ENCODE results near the gene SYMPK. TPM values are rescaled to one million over a fixed set of nuclear protein-coding genes. Genes with fewer than 3 reads are reported as not detected.

SYMPK gene
- total RNA-seq, 2 experiments from 2014 or later, result 63.3 to 65.0 TPM

GRCh38 chr19:45774765-45775164, 88.2 kb downstream of the SYMPK start:
- ChIA-PET POLR2A (no interaction called here), CTCF (interaction anchor here (2.0 to 7.2 kb wide), 2 partner anchors 23 to 43 kb away, joined by 8 to 172 read pairs; no protein-coding TSS in a partner anchor)
- Mint-ChIP-seq H3K4me3 (no peak overlapping the region), H3K9me3 (no peaks in the 10 kb centered on the region), H3K36me3 (ENCODE audit: low read depth) (peaks cover 17% of the 10 kb centered on the region), H3K4me1 (ENCODE audit: low read depth) (peaks cover 27% of the 10 kb centered on the region), H3K27me3 (peaks cover 9% of the 10 kb centered on the region), H3K27ac (no peak overlapping the region)
- Histone ChIP-seq H3K4me1 (ENCODE audit: insufficient read depth, low read length) (peaks cover 30% of the 10 kb centered on the region), H3K4me3 (ENCODE audit: low read length) (no peak overlapping the region), H3K36me3 (ENCODE audit: insufficient read depth, low read length) (peaks cover 13% of the 10 kb centered on the region), H3K27me3 (ENCODE audit: control insufficient read depth in 1 of 2, insufficient read depth in 2 of 2, low read length in 2 of 2) (peaks cover 2 to 13% of the 10 kb centered on the region in 2 experiments), H3K27ac (ENCODE audit: low read depth in 1 of 2, low read length in 2 of 2) (no peak overlapping the region), H3K9me3 (ENCODE audit: control insufficient read depth in 1 of 2, insufficient read depth in 1 of 2, low read length in 2 of 2) (peaks cover 0 to 7% of the 10 kb centered on the region in 2 experiments)
- DNase-seq, result no peak
- ATAC-seq (ENCODE audit: poor library complexity), result no peak
- intact Hi-C loops (cut with DNase I, micrococcal nuclease), result loop anchor here (5.0 to 10.0 kb wide), 2 partner anchors 240 to 243 kb away; no protein-coding TSS in a partner anchor
- TF ChIP-seq CTCF (IDR thresholded peaks at IDR 0.05), result no peak

GRCh38 chr19:45773384-45773783, 89.6 kb downstream of the SYMPK start:
- TF ChIP-seq CTCF (IDR thresholded peaks at IDR 0.05), result no peak
- H3K4me1 Mint-ChIP-seq (ENCODE audit: low read depth), result peaks cover 25% of the 10 kb centered on the region
- no peak for DNase-seq
- H3K27ac Mint-ChIP-seq, result no peak overlapping the region
- H3K4me3 ChIP-seq (ENCODE audit: low read length), result no peak overlapping the region
- no peak overlapping the region for H3K27ac ChIP-seq (ENCODE audit: low read depth in 1 of 2, low read length in 2 of 2)
- intact Hi-C loops (cut with DNase I, micrococcal nuclease), result loop anchor here (5.0 to 10.0 kb wide), 2 partner anchors 241 to 244 kb away; no protein-coding TSS in a partner anchor
- peaks cover 0 to 8% of the 10 kb centered on the region in 2 experiments for H3K27me3 ChIP-seq (ENCODE audit: control insufficient read depth in 1 of 2, insufficient read depth in 2 of 2, low read length in 2 of 2)
- H3K27me3 Mint-ChIP-seq, result no peaks in the 10 kb centered on the region
- no peak for ATAC-seq (ENCODE audit: poor library complexity)
- POLR2A ChIA-PET, result interaction anchor here (0.9 to 2.1 kb wide), 4 partner anchors 15 to 26 kb away, joined by 3 to 13 read pairs (median 4); partner anchors contain the start of gene DMWD
- H3K9me3 ChIP-seq (ENCODE audit: control insufficient read depth in 1 of 2, insufficient read depth in 1 of 2, low read length in 2 of 2), result no peaks in the 10 kb centered on the region
- H3K4me3 Mint-ChIP-seq, result no peak overlapping the region
- peaks cover 11% of the 10 kb centered on the region for H3K36me3 Mint-ChIP-seq (ENCODE audit: low read depth)
- H3K36me3 ChIP-seq (ENCODE audit: insufficient read depth, low read length), result peaks cover 13% of the 10 kb centered on the region
- H3K9me3 Mint-ChIP-seq, result no peaks in the 10 kb centered on the region
- H3K4me1 ChIP-seq (ENCODE audit: insufficient read depth, low read length), result peaks cover 26% of the 10 kb centered on the region
- CTCF ChIA-PET, result interaction anchor here (0.7 to 7.2 kb wide), 5 partner anchors 17 to 44 kb away, joined by 3 to 172 read pairs (median 5); partner anchors contain the start of gene DMWD

GRCh38 chr19:45772912-45773311, 90.0 kb downstream of the SYMPK start:
- no peak overlapping the region for H3K27ac ChIP-seq (ENCODE audit: low read depth in 1 of 2, low read length in 2 of 2)
- CTCF ChIA-PET, result interaction anchor here (1.7 to 7.2 kb wide), 3 partner anchors 19 to 44 kb away, joined by 4 to 172 read pairs (median 5); partner anchors contain the start of gene DMWD
- intact Hi-C loops (cut with DNase I, micrococcal nuclease), result loop anchor here (5.0 to 10.0 kb wide), 2 partner anchors 242 to 244 kb away; no protein-coding TSS in a partner anchor
- no peak overlapping the region for H3K4me3 ChIP-seq (ENCODE audit: low read length)
- Mint-ChIP-seq H3K4me3 (no peak overlapping the region), H3K9me3 (no peaks in the 10 kb centered on the region), H3K27me3 (no peaks in the 10 kb centered on the region), H3K4me1 (ENCODE audit: low read depth) (peaks cover 25% of the 10 kb centered on the region), H3K36me3 (ENCODE audit: low read depth) (peaks cover 11% of the 10 kb centered on the region), H3K27ac (no peak overlapping the region)
- POLR2A ChIA-PET, result interaction anchor here (0.9 to 2.1 kb wide), 4 partner anchors 16 to 26 kb away, joined by 3 to 13 read pairs (median 4); partner anchors contain the start of gene DMWD
- peaks cover 28% of the 10 kb centered on the region for H3K4me1 ChIP-seq (ENCODE audit: insufficient read depth, low read length)
- H3K27me3 ChIP-seq (ENCODE audit: control insufficient read depth in 1 of 2, insufficient read depth in 2 of 2, low read length in 2 of 2), result peaks cover 2 to 6% of the 10 kb centered on the region in 2 experiments
- no peak for TF ChIP-seq CTCF (IDR thresholded peaks at IDR 0.05)
- H3K9me3 ChIP-seq (ENCODE audit: control insufficient read depth in 1 of 2, insufficient read depth in 1 of 2, low read length in 2 of 2), result no peaks in the 10 kb centered on the region
- no peak for ATAC-seq (ENCODE audit: poor library complexity)
- no peak for DNase-seq
- peaks cover 13% of the 10 kb centered on the region for H3K36me3 ChIP-seq (ENCODE audit: insufficient read depth, low read length)
